EH (cell line): ENCODE data around the gene ANXA6.

Source experiments
- DNase-seq: peaks from one replicate; pipeline ENCODE4 v3.0.0-alpha.2; 2015; ENCODE audit warnings: low read depth

ANXA6 gene

DNA sequence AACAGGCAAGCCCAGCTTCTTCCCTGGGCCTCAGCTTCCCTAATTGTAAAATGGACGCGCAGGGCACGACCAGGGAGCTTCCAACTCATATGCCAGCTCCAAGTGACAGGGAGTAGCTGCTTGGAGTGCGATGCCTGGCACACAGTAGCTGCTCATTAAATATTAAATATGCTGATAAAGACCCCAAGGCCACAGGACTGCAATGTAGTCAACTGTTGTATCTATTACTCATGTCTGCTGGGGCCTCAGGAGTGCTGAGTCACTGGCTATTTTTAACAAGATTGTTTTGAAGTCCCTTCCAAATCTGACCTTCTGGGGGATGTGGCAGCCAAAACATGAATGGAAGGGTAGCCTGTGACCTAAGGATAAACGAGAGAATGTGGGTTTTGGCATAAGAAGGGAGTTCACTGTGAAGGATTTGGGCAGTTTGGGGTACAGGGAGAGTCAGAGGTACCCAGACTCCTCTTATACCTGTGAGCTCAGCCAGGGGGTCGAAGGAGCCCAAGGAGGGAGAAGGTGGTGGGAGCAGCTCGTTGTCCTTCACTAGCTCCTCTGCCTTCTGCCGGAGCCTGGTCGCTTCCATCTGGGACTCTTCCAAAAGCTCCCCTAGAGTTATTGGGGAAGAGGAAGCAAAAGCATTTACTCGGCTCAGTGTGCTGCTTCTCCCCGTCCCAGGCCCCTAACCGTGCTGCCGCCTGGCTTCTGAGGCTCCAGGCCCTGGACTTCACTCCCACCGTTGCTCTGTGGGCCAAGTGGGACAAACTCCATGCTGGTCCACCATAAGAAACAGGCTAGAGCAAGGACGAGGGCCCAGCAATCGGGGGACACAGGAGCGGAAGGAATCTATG lies 94.2 kb downstream of the ANXA6 start:
- peak; percentile 93 for DNase-seq

DNA sequence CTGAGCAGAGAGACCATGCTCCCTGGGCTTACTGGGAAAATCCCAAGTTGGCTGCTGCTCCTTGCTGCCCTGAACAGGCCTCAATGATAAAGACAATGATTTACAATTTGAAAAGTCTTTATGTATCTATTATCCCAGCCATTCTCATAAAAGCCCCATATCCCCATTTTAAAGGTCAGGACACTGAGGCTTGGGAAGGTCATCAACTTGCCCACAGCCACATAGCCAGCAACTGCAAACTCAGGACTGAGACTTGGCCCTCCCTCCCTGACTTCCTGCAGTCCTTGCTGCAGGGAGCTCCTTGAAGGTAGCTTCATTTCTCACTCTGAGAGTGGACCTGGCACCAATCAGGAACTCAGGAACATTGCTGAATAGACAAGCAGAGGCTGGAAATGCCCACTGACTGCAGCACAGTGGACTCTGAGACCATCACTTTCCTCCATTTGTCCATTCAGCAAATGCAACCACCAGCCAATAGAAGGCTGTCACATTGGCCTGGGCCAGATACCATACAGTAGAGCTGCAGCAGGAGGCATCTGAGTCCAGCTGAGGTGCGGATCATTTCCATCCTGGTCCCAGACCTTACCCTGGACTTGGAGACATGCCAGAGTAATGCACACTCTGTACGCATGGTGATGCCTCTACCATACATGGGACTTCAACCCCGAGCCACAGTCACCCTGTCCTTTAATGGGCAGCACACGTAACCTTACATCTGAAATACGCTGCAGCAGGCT lies 95.0 kb downstream of the ANXA6 start:
- DNase-seq: no peak

DNA sequence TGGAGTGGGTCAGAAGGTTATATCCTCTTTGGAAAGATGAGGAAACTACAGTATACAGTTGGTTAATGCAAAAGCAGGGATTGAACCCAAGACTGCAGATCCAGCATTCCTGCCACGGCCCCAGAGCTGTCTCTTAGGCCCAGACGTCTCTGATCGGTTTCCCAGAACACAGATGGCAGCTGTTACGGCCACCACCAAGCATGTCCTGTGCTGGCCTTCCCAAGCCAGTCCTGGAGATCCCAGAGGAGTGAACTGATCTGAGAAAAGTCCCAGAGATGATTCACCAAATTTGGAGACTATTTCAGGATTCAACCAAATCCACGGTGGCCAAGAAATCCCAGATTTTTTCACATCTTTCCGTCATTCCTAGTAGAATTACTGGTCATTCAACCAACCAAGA lies 96.8 kb downstream of the ANXA6 start:
- DNase-seq: no peak

DNA sequence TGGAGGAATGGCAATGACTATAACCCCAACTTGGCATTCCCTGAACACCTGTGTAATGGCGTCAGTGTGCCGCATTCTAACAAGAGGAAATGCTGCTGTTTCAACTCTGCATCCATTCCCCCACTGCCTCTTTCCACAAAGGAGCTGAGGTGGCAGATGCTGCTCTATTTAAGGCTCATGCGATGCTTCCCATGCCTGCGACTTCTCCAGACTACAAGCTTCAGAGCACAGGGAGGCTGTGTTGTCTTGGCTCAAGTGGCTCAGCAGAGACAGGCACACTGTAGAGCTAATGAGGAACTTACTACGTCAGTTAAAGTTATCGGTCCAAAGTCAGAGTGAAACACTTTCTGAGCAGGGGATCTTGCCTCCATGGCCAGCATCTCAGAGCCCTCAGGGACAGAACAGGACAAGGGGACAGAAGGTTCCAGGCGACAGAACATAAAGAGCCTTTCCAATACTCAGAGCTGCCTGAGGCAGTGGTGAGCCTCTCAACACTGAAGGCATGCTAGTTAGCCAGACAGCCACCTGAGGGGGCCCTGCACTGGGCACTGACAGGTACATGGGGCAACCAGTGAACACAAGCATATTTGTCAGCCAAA lies 98.6 kb downstream of the ANXA6 start:
- no peak for DNase-seq

DNA sequence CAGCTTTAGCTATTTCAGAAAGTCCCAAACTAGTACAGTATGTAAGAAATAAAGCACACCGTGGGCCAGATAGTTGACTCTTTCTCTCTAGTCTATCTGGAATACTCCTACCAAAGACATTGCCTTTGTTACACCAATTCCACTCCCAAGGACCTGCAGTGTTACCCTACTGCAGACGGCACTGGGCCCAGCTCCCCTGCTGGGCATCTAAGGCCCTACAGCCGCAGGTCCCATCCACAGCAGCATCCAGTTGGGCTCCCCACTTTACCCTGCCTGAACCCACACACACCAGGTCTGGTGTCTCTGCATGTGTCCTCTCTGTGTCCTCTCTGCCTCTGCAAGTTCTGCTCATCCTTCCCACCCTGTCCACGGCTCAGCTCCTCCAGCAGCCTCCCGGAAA lies 99.3 kb downstream of the ANXA6 start:
- no peak for DNase-seq

DNA sequence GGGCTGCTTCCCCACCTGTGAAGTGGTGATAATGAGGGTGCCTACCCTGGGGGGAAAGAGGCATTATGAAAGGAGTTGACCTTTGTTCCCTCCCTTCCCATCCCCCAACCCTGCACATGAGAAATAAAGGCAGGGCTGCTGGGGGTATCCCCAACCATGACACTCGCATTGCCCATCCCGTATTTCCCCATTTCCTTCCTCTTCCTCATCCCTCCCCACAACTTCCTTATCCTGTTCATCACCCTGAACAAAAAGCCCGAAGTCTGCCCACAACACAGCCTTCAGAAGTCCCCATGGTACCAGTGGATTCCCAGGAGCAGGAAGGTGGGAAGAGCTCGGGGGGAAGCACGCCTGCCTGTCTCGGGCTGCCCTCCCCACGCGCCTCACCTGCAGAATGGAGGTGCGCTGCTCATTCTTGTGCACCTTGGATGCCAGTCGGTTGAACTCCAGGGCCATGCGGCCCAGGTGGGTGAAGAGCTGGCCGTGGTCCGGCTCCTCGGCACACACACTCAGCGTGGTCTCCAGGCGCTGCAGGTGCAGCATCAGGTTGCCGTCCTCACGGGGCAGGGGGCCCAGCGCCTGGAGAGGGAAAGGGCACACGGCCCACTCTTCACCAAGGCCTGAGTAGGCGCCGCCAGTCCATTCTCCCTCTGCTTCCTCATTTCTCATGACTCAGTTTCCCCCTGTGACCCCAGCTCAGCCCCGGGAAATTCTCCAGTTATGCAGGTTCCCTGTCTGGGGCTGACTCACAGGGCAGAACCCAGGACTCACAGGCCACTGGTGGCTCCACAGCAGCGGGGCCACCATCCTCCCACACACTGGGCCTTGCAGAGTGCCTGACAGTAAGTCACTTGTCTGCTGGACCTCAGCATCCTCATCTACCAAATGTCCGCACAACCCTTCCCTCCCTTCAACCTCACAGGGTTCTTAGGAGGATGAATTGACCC lies 100.9 kb downstream of the ANXA6 start:
- no peak for DNase-seq

DNA sequence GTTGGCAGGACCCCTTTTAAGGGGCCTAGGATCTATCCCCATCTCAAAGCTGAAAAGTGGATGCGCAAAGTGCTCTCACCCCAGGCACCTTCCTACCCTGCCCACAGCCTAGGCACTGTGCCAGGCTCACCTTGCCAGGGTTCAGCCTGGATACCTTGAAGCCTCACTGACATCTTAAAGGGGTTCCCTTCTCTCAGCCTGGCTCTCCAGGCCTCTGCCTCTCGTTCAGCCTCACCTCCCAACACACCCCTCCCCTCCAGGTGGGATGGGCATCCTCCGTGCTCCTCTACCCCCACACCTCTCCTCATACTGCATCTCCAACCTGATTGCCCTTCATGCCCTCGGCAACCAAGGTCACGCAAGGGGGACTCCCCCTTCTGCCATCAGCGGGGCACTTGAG lies 102.2 kb downstream of the ANXA6 start:
- DNase-seq: no peak

DNA sequence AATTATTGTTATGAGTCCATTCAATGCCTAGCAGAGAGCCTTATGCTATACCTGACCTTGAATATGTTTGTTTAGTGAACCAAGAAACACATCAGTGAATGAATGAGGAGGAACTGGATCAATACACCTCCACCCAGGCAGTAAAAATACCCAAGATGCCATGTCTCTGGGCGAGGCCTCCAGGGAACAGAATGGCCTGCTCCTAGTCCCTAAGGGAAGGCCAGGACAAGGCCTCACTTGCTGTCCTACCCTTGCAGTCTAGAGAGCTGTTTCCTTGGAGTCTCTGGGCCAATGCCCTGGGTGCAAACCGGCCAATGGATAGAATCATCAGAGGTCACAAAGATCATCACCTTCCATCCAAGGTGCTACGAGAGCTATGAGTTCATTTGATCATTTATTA lies 102.9 kb downstream of the ANXA6 start:
- no peak for DNase-seq

DNA sequence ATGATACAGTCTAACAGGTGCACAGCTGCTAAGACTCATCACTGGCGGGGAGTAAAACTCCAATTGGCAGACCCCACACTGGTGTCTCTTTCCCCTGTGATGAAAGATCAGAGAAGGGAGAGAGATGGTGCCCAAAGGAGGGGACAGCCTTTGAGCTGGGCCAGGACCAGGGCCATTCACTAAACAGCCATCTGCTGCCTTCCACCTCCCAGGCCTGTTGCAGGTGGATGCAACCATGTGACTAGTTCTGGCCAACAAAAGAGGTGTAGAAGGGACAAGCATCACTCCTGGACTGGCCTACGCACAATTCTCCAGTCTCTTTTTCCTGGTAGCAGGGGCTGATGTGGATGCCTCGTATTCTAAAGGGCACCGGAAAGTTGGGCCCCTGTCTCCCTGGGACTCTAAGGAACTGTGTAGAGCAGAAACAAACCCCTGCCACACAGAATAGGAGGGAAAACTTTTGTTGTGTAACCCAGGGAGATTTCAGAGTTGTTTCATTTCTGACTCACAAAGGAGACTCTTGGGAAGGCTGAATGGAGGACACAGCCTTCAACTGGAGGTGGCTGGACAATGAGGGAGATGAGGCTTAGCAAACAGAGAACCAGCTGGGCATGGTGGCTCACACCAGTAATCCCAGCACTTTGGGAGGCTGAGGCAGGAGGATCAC lies 103.7 kb downstream of the ANXA6 start:
- no peak for DNase-seq

DNA sequence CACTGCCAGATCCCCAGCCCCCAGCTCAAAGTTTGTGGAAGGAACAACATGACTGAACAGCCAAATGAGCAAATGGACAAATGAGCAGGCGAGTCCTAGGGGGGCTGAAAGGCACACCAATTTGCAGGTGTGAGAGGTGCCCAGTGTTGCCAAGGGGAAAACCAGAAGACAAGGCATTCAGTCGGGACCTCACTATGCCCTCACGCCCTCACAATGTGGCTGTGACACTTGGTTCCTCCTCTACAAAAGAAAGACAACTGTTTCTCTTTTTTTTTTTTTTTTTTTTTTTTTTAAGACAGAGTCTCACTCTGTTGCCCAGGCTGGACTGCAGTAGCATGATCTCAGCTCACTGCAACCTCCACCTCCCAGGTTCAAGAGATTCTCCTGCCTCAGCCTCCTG lies 104.7 kb downstream of the ANXA6 start:
- DNase-seq: no peak

DNA sequence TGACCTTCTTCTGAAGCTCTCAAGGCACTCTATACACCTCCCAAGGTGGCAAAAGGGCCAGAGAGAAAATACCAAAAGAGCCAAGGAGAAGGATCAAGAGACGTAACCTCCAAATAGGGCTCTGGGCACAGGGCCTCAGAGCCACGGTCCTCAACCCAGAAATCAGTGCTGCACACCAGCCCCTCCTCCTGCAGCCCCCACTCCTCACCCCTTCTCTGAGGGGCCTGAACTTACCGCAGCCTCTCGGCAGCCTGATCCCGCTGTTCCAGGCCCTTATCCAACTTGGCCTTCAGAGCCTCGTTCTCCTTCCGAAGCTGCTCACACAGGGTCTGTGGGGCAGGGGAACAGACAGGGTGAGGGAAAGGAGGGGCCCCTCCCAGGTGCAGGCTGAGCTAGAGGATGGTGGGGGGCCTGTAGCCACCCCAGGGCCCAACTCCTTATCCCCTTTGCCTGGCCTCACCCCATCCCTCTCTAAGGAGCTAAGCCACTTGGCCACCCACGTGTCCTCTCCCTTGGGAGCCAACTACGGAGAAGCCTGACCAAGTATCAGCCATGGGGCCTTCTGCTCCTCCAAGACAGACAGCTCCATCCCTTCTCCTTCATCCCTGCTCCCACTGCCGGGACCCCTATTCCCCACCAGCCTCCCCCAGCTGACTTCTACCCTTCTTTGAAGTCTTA lies 105.5 kb downstream of the ANXA6 start:
- DNase-seq: no peak

DNA sequence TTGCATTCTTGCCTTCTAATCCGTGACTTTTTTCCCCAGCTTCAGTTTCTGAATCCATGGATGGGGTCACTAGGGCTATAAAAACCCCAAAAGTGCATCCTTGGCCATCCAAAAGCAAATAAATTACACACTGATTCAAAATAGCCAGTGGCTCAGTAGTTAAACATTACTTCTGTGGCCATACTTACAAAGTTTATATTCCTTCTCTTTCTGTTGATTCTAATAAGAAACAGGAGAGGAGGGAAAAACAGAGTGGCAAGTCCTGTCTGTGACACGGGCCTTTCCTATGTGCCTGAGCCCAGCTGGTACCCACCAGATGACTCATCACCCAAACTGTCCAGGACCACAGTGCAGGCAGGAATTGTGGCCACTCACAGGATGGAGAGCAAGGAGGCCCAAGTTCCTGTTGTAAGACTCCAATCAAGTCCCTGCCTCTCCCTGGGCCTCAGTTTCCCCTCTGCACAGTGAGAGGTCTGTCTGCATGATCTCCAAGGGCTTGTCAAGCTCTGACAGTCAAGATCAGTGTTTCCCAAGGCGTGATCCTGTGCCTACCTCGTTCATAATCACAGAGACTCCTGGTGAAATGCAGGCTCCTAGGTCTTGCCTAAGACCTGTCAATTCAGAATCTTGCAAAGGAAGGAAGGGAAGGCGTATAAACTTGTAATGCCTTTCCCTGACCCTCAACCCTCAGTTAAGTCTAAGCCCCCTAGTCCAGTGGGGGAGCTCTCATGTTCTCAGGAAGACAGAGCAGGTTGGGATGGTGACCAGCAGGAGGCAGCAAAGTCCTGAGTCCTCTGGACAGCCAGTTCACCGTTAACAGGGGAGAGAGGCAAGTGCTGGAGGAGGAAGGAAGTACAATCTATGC lies 106.3 kb downstream of the ANXA6 start:
- DNase-seq: peak; percentile 81
